KOPT-K1 (cell line): ENCODE measurements around the gene MYO10.
"Not testable (repeated sequence)": the region's sequence is repeated elsewhere in the genome, so short reads cannot be mapped to it uniquely, and the experiment has no call there.

Experiments used
- H3K27ac ChIP-seq: fragments of 200-600 bp; sonication (generic); 2 replicates; pipeline ENCODE4 v1.5.1; 2016; ENCODE audit warnings: antibody characterized with exemption, mild to moderate bottlenecking, low read depth, low read length; ENCODE audit not compliant: poor library complexity, severe bottlenecking
- H3K36me3 ChIP-seq: fragments of 200-600 bp; sonication (generic); 2 replicates; pipeline ENCODE4 v1.5.1; 2017; ENCODE audit warnings: antibody characterized with exemption, mild to moderate bottlenecking, low read length, moderate library complexity; ENCODE audit not compliant: insufficient read depth
- H3K9me3 ChIP-seq: fragments of 200-600 bp; sonication (generic); 2 replicates; pipeline ENCODE4 v1.5.1; 2017; ENCODE audit warnings: antibody characterized with exemption, low read length, mild to moderate bottlenecking; ENCODE audit not compliant: insufficient read depth, poor library complexity, severe bottlenecking

Gene MYO10

GRCh38 chr5:16889972-16890519 is 46.0 kb downstream of the MYO10 start:
- Histone ChIP-seq H3K9me3 (no peaks in the 10 kb centered on the region), H3K36me3 (no peaks in the 10 kb centered on the region), H3K27ac (no peak overlapping the region)

DNA sequence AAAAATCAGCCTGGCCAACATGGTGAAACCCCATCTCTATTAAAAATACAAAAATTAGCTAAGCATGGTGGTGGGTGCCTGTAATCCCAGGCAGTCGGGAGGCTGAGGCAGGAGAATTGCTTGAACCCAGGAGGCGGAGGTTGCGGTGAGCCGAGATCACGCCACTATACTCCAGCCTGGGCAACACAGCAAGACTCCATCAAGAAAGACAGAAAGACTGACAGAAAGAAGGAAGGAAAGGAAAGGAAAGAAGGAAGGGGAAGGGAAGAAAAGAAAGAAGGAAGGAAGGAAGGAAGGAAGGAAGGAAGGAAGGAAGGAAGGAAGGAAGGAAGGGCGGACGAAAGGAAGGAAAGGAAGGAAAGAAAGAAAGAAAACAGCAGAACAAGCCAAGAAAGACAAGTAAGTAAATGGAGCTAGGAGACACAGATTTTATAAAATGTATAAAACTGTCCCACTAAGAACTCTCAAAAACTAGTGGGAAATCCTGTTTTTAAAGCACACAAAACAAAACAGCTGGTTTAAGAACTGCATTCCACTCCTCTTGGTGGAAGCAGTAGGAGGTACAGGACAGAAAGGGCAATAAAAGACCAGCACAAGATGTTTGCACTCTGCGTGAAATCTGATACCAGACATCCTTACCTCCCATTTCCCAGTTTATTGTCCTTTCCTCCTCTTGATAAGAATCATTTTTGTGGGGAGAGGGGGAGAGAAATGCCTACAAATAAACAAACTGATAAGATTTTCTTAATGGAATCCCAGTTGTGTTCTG is 46.7 kb downstream of the MYO10 start:
- no peaks in the 10 kb centered on the region for H3K9me3 ChIP-seq
- H3K27ac ChIP-seq = no peak overlapping the region
- no peaks in the 10 kb centered on the region for H3K36me3 ChIP-seq

DNA sequence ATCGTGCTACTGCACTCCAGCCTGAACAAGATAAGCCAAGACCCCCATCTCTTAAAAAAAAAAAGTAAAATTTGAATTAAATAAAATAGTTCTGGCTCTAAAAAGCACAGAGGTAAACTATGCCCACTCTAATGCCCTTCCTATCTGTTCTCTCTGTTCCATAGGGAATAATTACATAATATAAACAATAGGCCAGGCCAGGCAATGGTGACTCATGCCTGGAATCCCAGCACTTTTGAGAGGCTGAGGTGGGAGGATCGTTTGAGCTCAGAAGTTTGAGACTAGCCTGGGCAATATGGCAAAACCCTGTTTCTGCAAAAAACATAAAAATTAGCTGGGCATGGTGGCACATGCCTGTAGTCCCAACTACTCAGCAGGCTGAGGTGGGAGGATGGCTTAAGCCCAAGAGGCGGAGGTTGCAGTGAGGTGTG is 47.4 kb downstream of the MYO10 start:
- Histone ChIP-seq H3K9me3 (no peaks in the 10 kb centered on the region), H3K27ac (no peak overlapping the region), H3K36me3 (no peaks in the 10 kb centered on the region)

- no peak overlapping the region for H3K27ac ChIP-seq
These were observed 49.2 kb downstream of the MYO10 start for GRCh38 chr5:16886793-16887345.

GRCh38 chr5:16886366-16886736 is 49.7 kb downstream of the MYO10 start:
- H3K9me3 ChIP-seq = no peaks in the 10 kb centered on the region

More at GRCh38 chr5:16886793-16887345, 49.2 kb downstream of the MYO10 start:
- H3K36me3 ChIP-seq = no peaks in the 10 kb centered on the region
- H3K9me3 ChIP-seq = no peaks in the 10 kb centered on the region

DNA sequence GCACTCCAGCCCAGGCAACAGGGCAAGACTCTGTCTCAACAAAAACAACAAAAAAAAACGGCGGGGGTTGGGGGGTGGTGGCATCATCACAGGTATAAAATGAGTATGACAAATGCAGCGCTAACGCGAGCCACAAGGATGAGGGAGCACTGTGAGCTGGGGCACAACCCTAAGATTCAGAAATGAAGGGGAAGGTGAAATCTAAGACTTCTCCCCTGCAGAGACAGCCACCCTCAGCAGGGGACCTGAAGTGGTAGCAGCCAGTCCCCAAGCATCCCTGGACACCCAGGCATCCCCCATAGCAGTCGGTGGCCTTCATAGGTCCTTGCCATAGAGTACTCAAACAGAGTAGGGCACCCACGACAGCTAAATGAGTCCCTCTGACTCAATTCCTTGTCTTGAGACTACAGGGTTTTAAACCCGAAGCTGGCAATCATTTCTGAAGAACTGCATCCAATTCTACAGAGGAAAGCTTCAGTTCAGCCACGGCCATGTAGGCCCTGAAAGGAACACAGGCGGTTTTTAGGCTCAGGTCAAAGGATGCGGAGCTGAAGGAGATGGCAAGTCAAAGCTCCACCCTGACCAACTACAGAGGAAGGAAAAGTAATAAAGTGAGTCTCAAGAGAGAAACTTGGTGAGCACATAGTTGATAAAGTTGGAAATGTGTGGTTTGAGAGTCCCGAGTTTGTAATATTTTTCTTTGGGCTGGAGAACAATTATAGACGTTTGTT is 50.3 kb downstream of the MYO10 start:
- no peaks in the 10 kb centered on the region for H3K9me3 ChIP-seq
- no peak overlapping the region for H3K27ac ChIP-seq
- no peaks in the 10 kb centered on the region for H3K36me3 ChIP-seq

More at GRCh38 chr5:16886366-16886736, 49.7 kb downstream of the MYO10 start:
- H3K36me3 ChIP-seq = no peaks in the 10 kb centered on the region
- H3K27ac ChIP-seq = no peak overlapping the region

DNA sequence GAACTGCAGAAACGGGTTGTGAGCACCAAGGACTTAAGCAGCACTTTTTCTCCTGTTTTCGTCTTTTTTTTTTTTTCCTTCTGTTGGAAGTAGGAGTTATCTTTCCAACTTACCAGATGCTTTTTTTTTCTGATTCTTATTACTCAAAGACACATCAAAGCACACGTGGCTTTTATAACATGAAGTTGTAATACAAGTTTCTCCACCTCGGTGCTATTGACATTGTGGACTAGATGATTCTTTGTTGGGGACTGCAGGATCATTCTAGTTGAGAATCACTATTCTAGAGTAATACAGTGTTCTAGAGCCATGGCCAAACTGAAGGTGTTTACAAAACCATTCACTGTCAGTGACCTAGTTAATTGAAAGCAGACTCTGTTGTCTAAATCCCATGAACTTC is 51.5 kb downstream of the MYO10 start:
- Histone ChIP-seq H3K36me3 (no peaks in the 10 kb centered on the region), H3K9me3 (no peaks in the 10 kb centered on the region), H3K27ac (no peak overlapping the region)

DNA sequence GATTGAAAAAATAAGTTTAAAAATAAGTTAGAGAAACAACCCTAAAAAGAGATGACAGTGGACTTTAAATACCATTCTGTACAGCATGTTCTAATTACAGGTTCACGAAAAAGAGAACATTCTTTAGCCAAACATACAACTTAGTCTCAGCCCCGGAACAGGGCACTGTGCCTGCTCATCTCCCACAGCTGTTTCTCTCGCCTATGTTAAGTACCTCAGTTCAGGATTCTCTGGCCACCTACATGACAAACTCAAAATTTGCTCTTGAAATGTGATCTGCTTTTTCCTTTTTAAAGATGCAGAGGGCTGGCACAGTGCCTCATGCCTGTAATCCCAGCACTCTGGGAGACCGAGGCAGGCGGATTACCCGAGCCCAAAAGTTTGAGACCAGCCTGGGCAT is 52.3 kb downstream of the MYO10 start:
- H3K27ac ChIP-seq = no peak overlapping the region

DNA sequence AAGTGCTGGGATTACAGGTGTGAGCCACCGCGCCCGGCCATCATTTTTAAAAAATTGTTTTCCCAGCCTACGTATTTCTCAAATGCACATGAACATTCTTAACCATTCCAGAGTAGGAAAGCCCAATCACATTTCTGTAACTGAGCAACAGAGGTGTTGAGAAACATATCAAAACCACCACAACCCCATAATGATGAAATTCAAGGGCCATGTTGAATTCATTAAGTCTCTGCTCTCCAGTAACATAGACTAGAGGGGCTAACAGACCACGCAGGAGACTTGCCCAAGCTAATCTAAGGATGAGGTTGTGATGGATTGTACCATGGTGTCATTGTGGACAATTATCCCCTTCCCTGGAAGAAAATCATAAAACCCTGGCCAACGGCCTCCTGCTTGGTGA is 52.9 kb downstream of the MYO10 start:
- no peak overlapping the region for H3K27ac ChIP-seq
- H3K36me3 ChIP-seq = no peaks in the 10 kb centered on the region
- no peaks in the 10 kb centered on the region for H3K9me3 ChIP-seq

More for the DNA sequence above, 52.3 kb downstream of the MYO10 start:
- no peaks in the 10 kb centered on the region for H3K9me3 ChIP-seq
- no peaks in the 10 kb centered on the region for H3K36me3 ChIP-seq

- no peaks in the 10 kb centered on the region for H3K36me3 ChIP-seq
- H3K27ac ChIP-seq = no peak overlapping the region
- no peaks in the 10 kb centered on the region for H3K9me3 ChIP-seq
These were observed 54.8 kb downstream of the MYO10 start for GRCh38 chr5:16881251-16881650.

- Histone ChIP-seq H3K36me3 (no peaks in the 10 kb centered on the region), H3K9me3 (no peaks in the 10 kb centered on the region), H3K27ac (no peak overlapping the region)
These were observed 55.5 kb downstream of the MYO10 start for GRCh38 chr5:16880547-16880946.

DNA sequence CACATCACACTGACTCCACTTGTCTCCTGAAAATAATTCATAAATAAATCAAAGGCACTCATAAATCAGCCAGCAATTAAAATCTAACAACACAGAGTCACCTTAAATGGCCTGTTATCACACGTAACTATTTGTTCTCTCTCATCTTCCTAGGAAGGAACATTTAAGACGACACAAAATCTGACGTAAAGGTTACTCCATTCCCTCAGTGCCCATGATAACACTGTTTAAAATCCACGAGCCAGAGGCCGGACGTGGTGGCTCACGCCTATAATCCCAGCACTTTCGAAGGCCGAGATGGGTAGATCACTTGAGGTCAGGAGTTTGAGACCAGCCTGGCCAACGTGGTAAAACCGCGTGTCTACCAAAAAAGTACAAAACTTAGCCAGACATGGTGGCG is 56.4 kb downstream of the MYO10 start:
- no peak overlapping the region for H3K27ac ChIP-seq
- no peaks in the 10 kb centered on the region for H3K36me3 ChIP-seq

GRCh38 chr5:16879191-16879590 is 56.9 kb downstream of the MYO10 start:
- Histone ChIP-seq H3K27ac (no peak overlapping the region), H3K36me3 (no peaks in the 10 kb centered on the region), H3K9me3 (no peaks in the 10 kb centered on the region)

More for the DNA sequence above, 56.4 kb downstream of the MYO10 start:
- H3K9me3 ChIP-seq = no peaks in the 10 kb centered on the region

- Histone ChIP-seq H3K27ac (no peak overlapping the region), H3K36me3 (no peaks in the 10 kb centered on the region), H3K9me3 (peaks cover 8% of the 10 kb centered on the region)
These were observed 58.7 kb downstream of the MYO10 start for GRCh38 chr5:16877267-16877935.

DNA sequence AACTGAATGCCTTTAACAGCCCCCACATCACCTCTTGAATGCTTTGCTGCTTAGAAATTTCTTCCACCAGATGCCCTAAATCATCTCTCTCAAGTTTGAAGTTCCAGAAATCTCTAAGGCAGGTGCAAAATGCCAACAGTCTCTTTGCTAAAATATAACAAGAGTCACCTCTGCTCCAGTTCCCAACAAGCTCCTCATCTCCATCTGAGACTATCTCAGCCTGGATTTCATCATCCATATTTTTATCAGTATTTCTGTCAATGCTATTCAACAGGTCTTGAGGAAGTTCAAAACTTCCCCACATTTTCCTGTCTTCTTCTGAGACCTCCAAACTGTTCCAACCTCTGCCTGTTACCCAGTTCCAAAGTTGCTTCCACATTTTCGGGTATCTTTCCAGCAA is 61.7 kb downstream of the MYO10 start:
- H3K36me3 ChIP-seq, H3K9me3 ChIP-seq: not testable (repeated sequence)

More for the DNA sequence above, 61.7 kb downstream of the MYO10 start:
- not testable (repeated sequence) for H3K27ac ChIP-seq
